HG03378 (cell line): ENCODE data around the gene TTC39C.
"Not testable (repeated sequence)": the region's sequence is repeated elsewhere in the genome, so short reads cannot be mapped to it uniquely, and the experiment has no call there.

ENCODE experiments used
- ATAC-seq: cut with Tn5 transposase; IDR thresholded peaks from one replicate; pipeline ENCODE4 v1.9.1; 2021; ENCODE audit warnings: mild to moderate bottlenecking, moderate library complexity; ENCODE audit not compliant: unreplicated experiment

Gene TTC39C

DNA sequence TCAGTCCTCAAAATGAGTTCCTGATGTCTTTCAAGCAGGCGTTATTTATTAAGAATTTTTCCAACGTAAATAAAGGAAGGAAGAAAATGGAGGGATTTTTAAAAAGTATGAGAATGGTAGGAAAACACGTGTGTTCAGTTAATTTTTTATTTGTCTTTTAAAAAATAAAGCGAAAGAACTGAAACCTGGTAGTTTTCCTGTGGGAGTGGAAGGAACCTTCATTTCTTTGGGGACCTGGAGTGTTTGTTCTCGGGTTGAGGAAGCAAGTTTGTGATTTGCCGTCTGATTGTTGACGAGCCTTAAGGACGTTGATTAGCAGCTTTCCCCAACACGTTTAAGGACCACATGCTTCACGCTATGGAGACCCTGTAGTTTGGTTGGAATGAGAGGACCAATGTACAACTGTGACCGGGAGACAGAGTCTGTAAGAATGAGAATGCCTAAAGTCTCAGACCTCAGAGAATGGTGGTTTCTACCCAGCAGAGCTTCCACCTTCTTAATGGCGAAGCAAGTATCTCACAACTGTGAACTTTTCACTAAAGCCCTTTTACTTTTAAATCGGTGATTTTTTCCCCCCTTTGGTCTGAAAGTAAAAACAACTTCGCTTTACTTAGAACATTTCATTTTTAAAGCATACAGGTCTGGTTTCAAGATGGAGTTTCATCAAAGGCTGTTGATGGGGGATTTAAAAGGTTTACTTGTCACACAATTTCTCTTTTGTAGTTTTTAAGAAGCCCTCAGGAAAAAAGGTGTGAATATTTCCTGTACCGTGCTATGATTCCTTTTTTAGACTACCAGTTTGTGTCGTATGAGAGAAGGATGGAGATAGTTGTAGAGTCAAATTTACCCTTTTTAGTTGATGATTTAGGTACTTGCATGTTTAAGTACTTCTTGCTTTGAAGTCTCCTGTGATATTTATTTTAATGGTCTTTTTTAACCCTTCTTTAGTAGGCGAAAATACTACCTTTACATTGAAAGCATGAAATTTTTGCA is 1.4 kb downstream of the TTC39C start:
- ATAC-seq, result no peak

DNA sequence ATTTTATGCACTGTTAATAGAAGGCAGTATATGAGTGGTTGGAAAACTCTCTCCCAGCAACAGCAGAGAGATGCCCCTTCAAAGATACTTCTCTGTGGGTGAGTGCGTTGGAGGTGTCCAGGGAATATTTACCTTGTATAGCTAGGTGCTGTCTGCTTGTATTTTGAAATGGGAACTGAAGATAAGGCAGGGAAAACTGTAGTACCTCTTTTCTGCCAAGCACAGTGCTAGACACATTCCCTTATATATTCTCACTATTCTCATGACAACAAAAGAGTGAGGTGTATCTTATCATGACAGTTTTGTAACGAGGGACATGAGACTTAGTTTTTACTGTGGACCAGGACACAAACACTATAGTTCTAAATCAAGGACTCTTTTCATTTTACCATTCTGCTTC is 2.1 kb downstream of the TTC39C start:
- no peak for ATAC-seq

- ATAC-seq, result no peak
These were observed 3.8 kb downstream of the TTC39C start for GRCh38 chr18:24018299-24018886.

- ATAC-seq, result peak; percentile 91
These were observed 5.2 kb downstream of the TTC39C start for GRCh38 chr18:24019641-24020331.

DNA sequence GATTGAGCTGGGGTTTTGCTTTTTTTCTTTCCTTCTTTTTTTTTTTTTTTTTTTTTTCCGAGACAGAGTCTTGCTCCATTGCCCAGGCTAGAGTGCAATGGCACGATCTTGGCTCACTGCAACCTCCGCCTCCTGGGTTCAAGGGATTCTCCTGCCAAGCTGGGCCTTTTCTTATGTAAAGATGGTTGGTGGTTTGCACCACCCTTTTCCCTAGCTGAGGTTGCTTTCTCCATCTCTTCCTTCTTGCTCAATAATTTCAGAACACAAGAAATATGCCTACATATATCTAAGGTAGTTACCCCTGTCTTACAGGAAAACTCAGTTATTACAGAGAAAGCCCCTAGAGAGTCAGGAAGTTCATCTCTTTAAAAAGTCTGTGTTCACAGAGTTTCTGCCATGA is 7.0 kb downstream of the TTC39C start:
- no peak for ATAC-seq

DNA sequence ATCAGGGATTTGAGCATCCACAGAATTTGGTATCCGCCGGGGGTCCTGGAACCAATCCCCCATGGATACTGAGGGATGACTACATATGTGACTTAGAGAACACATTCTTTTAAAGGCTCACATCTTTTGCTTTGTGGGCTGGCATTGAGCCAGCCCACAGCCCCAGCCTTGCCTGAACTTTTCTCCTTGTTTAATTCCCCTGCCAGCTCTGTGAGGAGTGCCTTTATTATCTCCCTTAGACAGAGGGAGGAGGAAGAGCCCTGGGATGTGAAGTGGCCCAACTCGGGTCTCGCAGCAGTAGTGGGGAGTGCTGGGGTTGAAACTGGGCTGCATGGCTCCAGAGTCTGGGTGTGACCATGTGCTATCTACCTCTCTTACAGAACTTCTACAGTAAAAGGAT is 7.6 kb downstream of the TTC39C start:
- no peak for ATAC-seq

DNA sequence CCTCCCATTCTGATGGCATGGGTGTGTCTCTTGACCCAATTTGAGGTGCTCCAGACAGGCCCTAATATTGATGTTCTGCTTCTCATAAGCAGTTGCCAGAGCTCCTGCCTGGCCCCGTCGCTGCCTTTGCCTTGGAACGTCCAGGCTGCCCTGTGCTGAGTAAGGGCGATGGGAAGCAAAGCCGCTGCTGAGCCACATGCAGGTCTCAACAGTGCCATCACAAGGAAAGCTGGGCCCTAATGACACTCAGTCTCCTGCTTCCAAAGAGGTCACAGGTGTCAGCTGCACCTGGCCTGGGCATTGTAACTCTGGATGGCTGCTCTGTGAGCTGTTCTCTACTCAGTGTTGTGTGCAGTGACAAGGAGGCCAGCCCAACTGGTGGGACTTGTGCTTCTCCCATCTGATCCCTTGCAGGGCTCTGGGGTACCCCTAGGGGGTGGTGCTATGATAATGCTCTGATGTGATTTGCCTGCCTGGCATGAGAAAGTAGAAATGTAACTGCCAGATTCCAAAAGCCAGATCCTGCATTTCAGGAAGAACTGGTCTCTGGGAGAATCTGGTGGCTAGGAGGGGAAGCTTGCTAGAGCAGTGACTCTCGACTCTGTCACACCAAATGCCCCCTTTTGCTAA is 8.7 kb downstream of the TTC39C start:
- no peak for ATAC-seq

GRCh38 chr18:24024425-24024824 is 9.9 kb downstream of the TTC39C start:
- no peak for ATAC-seq

DNA sequence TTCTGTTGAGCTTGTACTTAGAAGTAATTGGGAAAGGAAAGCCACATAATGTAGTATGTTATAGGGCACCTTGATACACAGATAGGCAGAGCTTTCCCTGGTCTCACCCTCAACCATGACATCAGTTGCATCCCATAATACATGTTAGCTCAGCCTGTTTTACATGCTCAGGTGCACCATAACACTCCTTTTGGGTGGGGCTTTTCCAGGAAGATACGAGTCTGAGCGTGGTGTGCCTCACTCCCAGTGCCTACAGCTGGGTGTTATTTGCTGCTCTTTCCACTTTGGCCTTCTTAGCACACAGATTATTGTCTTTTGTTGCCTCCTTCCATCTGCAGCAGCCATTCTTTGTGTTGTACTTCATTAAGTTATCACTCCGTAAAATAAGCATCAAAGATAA is 11.9 kb downstream of the TTC39C start:
- ATAC-seq, result no peak

- no peak for ATAC-seq
These were observed 12.7 kb downstream of the TTC39C start for GRCh38 chr18:24027156-24027827.

DNA sequence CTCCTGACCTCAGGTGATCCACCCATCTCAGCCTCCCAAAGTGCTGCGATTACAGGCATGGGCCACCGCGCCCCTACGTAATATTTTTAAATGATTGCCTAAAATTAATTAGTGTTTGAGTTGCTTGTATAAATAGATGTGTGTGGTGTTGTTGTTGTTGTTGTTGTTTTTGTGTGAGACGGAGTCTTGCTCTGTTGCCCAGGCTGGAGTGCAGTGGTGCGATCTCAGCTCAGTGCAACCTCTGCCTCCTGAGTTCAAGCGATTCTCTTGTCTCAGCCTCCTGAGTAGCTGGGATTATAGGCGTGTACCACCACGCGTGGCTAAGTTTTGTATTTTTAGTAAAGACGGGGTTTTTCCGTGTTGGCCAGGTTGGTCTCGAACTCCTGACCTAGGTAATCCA is 14.4 kb downstream of the TTC39C start:
- not testable (repeated sequence) for ATAC-seq

DNA sequence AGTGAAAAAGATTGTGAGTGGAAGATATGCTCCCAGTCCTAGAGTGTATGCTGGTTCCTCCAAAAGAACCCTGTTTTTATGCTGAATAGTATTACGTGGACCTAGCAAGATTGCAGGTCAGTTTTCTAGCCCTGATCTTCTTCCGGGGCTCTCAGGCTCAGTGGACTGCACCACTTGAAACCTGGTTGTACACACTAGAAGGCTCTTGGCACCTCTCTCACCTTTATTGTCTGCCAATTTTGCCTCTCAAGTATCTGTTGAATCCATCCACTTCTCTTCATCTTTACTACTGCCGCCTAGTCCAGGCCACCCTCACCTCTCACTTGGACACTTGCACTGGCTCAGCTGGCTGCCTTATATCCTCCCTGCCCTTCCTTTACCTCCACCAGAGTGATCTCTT is 16.8 kb downstream of the TTC39C start:
- ATAC-seq, result no peak

DNA sequence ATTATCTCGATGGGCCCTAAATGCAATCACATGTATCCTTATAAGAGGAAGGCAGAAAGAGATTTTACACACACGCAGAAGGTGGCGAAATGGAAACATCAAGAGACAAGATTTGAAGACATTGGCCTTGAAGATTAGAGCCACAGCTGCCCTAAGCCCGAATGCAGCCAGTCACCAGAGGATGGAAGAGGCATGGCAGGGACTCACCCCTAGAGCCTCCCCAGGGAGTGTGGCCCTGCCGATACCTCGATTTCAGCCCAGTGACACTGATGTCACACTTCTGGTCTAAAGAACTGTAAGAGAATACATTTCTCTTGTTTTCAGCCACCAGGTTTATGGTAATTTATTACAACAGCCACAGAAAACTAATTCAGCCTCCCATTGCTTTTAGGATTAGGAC is 17.4 kb downstream of the TTC39C start:
- no peak for ATAC-seq

- ATAC-seq, result no peak
These were observed 19.3 kb downstream of the TTC39C start for GRCh38 chr18:24033641-24034412.

DNA sequence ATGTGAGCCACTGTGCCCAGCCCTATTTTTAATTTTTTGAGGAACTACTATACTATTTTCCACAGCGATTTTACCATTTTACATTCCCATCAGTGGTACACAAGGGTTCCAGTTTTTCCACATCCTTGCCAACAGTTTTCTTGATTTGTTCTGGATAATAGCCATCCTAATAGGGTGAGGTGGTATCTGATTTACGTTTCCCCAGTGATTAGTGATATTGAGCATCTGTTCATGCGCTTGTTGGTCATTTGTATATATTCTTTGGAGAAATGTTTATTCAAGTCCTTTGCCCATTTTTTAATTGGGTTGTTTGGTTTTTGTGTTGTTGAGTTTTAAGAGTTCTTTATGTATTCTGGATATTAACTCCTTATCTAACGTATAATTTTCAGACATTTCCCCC is 20.8 kb downstream of the TTC39C start:
- ATAC-seq, result no peak

GRCh38 chr18:24039671-24040070 is 25.1 kb downstream of the TTC39C start:
- ATAC-seq, result no peak

DNA sequence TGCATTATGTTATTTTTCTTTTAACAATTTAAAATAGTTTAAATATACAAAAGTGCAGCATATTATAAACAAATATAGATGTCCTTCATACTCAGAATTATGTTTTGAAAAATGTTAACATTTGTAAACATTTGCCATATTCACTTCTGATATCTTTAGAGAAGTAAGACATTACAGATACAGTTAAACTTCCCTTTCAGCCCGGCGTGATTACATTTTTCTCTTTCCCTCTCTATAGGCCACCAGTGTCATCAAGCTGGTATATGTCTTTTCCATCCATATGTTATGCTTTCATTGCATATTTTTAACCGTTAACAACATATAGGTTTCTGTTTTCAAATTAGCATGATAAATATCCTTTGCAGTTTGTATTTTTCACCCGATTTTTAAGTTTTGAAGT is 27.1 kb downstream of the TTC39C start:
- ATAC-seq, result no peak

DNA sequence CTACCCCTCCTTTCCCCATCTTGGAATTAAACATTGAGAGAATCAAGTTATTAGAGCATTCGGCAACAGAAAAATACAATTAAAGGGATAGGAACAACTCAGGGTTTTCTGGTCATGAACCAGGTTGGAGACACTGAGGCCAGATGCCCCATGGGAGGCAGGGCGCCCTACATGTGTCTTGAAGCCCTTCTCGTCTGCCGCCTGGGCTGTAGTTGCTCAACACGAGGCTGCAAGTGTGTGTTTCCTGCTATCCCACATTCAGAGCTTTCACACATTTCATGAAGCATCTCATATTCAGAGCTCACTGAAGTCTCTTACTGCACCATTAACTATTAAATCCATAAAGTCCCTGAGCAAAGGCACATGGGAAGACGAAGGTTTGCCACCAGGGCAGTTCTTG is 28.8 kb downstream of the TTC39C start:
- ATAC-seq, result no peak

- ATAC-seq, result no peak
These were observed 33.7 kb downstream of the TTC39C start for GRCh38 chr18:24048261-24048660.

DNA sequence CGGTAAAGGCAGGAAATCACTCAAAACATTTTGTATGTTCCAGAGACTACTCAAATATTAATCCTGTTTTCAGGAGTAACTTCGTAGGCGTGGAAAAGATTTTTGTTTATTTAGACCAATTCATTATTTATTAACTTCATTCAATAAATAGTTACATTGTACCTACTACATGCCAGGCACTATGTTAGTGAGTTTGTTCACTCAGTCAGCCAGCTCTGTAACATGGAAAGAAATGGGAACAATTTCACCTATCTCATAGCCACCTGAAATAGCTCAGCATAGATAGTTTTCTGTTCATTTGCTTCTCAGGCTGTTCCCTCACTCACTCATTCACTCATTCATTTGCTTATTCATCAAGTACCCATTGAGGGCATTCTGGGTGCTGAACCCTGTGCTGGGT is 34.6 kb downstream of the TTC39C start:
- ATAC-seq, result no peak
